SW480 (cell line): Measurements from ENCODE around the gene OR52N1.

Source experiments
- DNase-seq: peaks from one replicate; pipeline ENCODE4 v3.0.0-alpha.2; 2016; ENCODE audit warnings: low spot score

Gene OR52N1

DNA sequence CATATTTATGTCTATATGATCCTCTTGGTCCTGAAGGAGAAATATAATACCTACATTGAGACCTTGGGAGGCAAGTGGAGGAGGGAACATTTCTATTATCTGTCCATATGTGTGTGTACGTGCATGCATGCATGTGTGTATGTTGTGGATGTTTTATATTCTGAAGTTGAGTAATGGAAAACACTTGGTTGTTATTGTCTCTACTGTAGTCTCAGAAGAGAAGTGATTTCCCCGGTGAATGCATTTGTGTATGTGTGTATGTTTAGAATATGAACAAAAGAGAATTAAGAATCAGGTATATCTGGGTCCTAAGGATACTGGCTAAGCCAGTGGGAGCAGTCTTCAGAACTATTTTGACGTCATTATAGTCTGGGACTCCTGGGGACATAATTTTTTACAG lies at the start of gene OR52N1:
Gene OR52N1 (minus strand): TSS at position 101 of the 400 bp plus-strand sequence. CDS start 2,449 bp downstream, outside the sequence.
- DNase-seq, result no peak

DNA sequence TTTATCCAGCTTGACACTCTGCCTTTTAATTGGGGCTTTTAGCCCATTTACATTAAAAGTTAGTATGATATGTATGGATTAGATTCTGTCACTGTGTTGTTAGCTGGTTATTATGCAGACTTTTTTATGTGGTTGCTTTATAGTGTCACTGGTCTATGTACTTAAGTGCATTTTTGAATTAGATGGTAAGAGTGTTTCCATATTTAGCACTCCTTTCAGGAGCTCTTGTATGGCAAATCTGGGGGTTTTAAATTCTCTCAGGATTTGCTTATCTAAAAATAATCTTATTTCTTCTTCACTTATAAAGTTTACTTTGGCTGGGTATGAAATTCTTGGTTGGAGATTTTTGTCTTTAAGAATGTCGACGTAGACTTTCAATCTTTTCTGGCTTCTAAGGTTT lies 46.6 kb upstream of the OR52N1 start:
- DNase-seq, result no peak

DNA sequence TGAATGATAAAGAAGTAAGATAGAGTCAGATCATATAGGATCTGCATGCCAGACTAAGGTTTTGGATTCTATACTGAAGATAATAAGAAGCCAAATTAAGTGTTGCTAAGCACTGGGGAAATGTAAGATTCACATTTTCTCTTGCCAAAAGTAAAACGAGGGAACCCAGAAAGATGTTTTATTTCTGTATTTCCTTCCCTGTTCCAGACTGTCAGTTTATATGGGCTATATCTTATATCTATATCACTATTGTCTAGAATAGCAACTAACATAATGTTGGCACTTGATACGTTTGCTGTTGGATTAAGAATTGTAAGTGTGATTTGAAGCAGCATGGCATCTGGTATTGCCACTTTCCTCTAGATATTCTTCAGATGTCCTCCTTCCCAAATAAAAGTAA lies 42.4 kb upstream of the OR52N1 start:
- DNase-seq, result no peak

DNA sequence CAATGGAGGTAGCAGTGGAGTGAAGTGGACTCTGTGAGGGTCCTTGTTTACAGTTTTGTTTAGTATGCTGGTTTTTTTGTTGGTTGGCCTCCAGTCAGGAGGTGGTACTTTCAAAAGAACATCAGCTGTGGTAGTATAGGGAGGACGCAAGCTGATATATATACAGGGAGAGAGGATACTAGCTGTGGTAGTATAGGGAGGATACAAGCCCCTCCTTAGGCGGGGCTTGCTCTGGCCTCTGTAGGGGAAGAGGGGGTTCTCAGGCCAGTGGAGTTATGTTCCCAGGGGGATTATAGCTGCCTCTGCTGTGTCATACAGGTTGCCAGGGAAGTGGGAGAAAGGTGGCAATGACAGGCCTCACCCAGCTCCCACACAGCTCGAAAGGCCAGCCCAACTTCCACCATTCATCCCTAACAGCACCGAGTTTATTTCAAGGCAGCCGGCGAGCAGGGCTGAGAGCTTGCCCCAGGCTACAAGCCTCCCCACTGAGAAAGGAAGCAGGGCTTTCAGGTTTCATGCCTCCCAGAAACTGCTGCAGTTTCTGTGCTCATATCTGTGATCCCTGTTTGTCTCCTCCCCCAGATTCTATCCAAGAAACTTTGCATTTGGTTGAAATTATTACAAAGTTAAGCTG lies 40.2 kb upstream of the OR52N1 start:
- DNase-seq, result no peak

DNA sequence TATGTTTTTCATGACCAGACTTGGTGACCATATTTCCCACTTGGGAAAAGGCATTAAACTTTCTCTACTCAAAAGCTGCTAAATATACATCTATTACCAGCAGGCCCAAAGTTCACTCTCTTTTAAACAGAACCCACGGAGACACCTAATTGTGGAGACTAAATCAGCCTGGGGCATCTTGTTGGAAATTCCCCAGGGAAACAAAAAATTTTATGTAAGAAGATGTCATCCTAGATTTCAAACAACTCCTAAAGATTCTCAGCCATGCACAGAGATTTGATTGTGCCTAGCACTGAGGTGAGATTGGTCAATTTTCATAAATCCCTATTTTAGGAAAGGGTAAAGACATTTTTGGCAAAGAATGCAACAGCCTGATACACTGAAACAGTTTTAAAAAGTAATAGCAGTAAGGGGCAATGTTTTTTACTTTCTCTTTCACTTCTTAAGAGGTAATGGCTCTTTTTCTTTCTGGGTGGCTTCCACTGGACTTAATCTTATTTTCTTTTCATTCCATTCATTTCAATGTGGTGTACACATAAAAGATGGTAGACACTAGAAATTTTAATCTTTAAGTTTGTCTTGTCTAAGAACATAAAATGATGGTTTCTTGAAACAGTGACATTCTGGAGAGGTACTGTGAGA lies 27.3 kb upstream of the OR52N1 start:
- no peak for DNase-seq

DNA sequence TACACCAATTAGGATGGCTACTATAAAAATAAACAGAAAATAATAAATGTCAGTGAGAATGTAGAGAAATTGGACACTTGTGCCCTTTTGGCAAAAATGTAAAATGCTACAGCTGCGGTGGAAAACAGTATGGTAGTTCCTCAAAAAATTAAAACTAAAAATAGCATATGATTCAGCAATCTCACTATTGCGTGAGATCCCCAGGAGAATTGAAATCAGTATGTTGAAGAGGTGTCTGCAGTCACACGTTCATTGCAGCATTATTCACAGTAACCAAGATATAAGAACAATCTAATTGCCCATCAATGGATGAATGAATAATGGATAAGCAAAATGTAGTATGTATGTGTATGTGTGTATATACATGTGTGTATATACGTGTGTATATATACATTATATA lies 24.5 kb upstream of the OR52N1 start:
- DNase-seq, result no peak

DNA sequence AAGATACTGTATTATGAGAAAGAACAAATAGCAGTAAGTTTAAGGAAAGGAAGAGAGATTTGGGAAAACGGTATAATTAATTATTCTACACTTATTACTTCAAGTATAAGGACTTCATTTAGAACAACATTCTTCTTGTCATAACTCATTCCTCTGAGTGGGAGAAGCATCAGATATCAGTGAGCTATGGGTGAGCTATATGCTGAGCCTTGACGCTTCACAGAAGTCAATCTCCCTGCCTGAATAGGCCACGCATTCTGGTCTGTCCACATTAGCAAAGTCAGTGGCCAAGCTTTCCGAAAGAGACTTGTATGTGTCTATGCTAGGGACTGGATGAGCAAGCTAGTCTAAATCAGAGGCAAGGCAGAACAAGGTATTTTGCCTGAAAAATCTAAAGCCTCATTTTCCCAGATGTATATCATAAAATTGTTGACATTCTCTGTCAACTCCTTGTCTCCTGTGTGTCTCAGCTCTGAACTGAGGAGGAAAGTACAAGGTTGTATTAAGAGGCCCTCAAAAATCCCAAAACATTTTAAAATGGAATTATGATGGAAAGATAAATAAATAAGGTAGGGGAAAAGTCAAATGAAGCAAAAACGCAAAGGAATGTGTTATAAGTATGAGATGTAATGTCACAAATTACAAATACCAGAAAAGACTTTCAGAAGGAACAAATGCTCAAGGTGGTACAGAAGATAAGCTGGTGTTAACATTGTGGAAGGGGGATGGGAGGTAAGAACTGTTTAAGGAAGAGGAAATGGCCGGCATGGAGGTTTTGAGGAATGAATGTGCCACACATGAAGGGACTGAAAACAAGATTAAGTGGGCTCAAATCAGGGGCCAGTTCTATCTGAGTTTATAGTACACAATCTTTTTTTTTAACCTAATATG lies 19.1 kb upstream of the OR52N1 start:
- no peak for DNase-seq

DNA sequence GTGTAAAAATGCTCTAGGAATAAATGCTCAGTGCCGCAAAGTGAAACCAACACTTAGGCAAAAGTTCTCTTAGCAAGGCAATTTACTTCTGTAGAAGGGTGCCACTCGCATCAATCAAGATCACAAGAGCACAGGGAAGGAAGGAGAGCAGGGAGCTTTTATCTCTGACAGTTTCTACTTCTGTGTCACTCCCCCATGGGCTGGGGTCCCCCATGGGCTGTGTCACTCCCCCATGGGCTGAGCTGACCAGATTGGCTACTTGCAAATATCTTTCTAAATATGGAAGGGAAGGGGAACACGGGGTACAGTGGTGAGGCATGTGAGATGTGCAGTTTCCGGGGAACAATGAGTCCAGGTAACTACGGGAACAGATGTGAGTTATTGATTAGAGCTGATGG lies 18.1 kb upstream of the OR52N1 start:
- DNase-seq, result peak; percentile 4

DNA sequence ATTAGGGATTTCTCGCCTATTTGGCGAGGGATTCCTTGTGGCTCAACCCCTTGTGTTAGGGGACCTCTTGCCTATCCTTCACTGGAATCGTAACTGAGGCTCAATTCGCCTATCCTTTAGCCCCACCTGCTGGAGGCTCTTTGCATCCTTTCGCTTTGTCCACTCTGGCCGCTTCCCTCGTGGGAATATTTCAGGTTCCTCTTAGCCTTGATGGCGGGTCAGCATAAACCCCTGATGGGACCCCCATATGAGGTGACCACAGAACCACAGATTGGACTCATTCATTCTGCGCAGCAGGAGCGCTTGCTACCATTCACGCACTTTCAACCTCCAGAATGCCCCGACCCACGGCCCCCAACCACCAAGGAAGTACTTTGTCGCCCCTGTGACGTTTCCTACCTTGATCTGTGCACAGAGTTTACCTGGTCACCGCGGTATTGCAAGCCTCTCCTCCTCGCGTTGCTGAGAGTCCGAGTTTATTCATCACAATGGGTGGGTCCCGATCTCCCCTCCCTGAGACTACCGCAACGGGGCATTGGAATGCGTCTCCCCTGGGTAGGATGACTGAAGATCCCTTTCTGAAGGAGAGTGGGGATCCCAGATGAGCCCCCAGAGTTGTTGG lies 17.5 kb upstream of the OR52N1 start, which contains the start of gene OR52N2:
Gene OR52N2 (plus strand): TSS at position 425 of the 622 bp plus-strand sequence. CDS start 11,412 bp downstream, outside the sequence.
- DNase-seq, result peak; percentile 65

DNA sequence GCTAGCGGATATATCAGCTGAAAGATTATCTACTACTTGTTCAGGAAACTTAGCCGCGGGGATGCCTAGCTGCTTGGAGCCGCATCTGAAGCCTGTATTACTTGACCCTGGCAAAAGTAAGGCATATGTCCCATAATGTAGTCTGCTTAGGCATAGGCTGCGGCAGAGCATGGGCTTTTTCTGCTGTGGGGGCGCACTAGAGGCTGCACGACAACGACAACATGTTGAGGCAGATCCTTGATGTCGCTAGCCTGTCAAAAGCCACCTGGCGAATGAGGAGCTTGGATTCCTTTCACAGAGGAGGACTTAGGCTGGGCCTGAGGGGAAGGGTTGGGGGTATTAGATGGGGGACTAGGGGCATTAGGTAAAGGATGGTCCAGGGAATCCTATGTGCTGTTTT lies 16.5 kb upstream of the OR52N1 start:
- no peak for DNase-seq

DNA sequence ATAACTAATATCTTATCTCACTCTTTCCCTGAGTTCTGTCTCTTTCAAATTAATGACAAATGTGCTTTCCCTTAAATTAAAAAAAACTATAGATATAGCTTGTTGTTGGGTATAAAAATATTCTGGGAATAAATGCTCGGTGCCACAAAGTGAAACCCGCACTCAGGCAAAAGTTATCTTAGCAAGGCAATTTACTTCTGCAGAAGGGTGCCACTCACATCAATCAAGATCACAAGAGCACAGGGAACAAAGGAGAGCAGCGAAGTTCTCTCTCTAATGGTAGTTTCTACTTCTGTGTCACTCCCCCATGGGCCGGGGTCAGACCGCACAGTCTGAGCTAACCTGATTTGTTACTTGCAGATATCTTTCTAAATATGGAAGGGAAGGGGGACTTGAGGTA lies 12.9 kb upstream of the OR52N1 start:
- DNase-seq, result no peak

DNA sequence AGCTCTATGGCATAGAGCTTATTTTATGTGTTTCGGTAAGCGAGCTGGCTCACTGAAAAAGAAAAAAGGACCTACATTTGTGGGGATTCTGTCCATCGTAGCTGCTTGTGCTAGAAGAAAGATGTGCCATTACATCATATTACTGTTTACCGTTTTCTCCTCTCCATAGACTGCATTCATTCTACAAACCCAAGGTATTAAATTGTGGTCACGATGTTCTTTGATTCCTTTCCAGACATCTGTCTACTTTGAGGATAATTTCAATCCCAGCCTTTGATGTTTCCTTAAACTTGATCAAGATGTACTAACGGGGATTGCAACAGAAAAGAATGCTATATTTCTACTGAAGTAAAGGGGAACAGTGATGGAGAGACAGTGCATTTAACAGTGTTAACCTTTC lies 5.5 kb upstream of the OR52N1 start:
- DNase-seq, result peak; percentile 8

DNA sequence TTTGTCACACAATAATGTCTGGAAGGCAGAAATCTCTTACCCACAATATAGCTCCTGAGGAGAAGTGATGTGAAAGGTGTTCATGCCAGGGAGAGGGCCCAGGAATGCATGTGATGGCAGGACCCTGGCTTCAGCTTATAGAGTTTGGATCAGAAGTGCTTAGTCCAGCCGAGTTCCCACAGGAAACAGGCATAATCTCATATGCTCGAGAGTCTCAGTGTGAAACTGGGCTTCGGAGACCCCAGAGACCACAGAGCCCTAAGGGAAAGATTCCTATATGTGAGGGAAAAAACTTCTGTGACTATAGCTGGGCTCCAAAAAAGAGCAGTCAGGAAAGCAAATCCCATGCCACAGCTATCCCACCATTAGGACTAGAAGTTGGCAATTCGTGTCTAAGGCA lies 7.8 kb downstream of the OR52N1 start, which contains the start of gene OR52N5:
Gene OR52N5 (minus strand): TSS at position 101 of the 400 bp plus-strand sequence. CDS start 4,721 bp downstream, outside the sequence.
- no peak for DNase-seq

DNA sequence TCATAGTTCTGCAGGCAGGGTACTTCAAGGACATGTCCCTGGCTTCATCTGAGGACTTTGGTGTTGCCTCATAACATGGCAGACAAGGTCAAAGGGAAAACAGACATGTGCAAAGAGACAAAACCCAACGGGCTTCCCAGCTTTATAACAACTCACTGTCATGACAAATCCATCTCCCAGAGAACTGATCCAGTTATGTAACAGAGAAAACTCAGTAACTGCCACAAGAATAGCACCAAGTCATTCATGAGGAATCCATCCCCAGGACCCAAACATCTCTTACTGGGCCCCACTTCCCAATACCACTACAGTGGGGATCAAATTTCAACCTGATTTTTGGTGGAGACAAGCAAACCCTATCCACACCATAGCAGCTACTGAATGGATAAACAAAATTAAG lies 24.0 kb downstream of the OR52N1 start:
- DNase-seq, result no peak

DNA sequence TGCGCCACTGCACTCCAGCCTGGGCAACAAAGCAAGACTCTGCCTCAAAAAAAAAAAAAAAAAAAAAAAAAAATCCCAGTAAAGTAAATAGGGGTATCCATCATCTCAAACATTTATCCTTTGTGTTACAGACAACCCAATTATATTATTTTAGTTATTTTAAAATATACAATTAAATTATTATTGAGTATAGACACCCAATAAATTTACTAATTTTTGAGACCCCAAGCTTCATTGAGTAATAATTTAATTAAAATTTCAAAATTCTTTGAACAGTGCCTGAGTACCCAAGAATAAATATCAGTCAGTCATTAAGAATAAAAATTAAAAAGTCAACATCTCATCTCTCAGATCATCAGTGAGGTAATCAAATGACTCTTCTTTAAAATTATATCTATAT lies 37.1 kb downstream of the OR52N1 start, which contains the start of gene OR52N4:
Gene OR52N4 (plus strand): TSS at position 301 of the 400 bp plus-strand sequence. CDS start 498 bp downstream, outside the sequence.
- no peak for DNase-seq

DNA sequence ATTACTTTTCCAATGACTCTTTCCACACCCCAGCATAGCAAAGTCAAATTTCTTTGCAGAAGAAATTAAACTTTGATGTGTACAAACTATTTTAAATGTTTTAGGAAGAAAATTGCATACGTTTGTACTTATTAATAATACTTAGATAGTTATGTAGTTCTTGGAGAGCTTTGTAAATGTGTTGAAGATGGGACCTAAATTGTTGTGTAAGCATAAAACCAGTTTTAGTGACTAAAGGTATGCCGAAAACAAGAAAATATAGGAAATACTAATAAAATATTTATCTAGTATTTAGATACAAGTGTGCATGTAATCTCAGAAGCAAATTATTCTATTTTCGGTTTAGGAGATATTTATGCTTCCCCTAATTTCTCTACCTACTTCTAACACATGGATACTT lies 41.2 kb downstream of the OR52N1 start:
- DNase-seq, result no peak

DNA sequence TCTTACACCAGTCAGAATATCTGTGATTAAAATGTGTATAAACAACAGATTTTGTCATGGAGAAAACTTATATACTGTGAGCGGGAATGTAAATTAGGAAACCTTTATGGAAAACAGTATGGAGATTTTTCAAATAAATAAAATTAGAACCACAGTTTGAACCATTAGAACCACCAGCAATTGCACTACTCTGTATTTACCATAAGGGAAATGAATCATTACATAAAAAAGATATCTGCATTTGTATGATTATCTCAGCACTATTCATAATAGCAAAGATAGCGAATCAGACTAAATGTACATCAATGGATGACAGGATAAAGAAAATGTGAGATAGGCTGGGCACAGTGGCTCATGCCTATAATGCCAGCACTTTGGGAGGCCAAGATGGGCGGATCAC lies 44.5 kb downstream of the OR52N1 start:
- DNase-seq, result no peak

DNA sequence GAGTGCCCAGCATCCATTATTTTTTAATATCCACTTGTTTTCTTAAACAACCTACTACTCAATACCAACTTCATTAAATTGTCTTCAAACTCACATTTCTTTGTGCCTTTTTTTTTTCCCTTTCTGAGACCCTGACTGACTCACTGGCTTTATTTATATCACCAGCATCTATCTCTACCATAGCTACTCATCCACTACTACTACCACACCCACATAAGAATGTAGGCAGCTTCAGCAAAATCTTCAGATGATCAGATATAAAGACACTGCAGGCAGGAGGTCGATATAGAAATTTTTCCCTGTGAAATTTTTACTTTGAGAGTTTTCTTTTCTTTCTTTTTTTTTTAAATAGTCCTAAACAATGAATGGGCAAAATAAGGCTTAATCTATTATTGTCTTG lies 52.6 kb downstream of the OR52N1 start:
- no peak for DNase-seq

DNA sequence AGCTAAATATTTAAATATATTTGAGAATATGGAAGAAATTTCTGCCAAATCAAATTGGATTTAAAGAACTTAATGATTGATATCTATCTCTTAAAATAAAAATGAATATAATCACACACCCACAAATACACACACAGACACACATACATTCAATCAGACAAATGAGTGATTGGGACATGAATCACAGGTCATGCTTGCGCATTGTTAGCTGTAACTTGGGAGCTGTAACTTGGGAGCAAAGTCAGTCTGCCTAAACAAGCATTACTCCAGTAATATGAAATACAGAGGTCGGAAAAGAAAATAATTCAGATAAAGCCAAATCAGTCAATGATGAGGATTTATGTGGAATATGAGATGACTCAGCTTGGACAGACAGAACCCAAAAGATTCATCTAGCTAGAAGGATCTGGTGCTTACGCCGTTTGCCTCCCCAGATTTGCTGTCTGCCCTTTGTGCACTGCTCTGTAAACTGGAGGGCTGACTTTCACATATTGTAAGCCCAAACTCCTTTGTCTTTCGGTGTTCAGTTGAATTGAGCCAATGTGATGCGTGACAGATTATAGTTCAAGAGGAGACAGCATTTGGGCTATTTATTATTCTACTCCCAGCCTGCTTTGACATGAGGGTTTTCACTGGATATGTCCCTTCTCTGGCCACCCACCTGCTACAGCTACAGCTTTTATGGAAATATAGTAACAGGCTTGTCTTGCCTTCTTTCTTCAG lies 53.2 kb downstream of the OR52N1 start:
- no peak for DNase-seq

DNA sequence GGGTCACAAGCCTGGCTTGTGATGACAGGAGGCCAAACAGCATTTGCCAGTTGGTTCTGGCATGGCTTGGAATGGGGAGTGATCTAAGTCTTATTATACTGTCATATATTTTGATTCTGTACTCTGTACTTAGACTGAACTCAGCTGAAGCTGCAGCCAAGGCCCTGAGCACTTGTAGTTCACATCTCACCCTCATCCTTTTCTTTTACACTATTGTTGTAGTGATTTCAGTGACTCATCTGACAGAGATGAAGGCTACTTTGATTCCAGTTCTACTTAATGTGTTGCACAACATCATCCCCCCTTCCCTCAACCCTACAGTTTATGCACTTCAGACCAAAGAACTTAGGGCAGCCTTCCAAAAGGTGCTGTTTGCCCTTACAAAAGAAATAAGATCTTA lies 54.0 kb downstream of the OR52N1 start:
- DNase-seq, result no peak
